Body of pancreas (tissue), 4 donors: Measurements from ENCODE around the gene KLHL8. TPM values are rescaled to one million over a fixed set of nuclear protein-coding genes. Genes with fewer than 3 reads are reported as not detected.

Experiments
- ATAC-seq: fragments of 150-250 bp; one replicate; pipeline ENCODE4 v1.9.1; 2016
- DNase-seq, 4 donors: peaks; one replicate each; pipeline ENCODE4 v3.0.0-alpha.2; 2019
- H3K27ac ChIP-seq, 4 donors: fragments of 200-600 bp; sonication (generic); 1 replicate in 3 of 4; 2 replicates in 1 of 4; pipeline versions ENCODE4 v1.5.1 to v1.6.1; 2016 to 2019; ENCODE audit warnings: mild to moderate bottlenecking in 1 of 4, mixed read lengths in 1 of 4, moderate library complexity in 1 of 4
- H3K27me3 ChIP-seq, 2 donors: fragments of 200-600 bp; sonication (generic); one replicate each; pipeline ENCODE4 v1.6.0; 2016; ENCODE audit warnings: mild to moderate bottlenecking in 1 of 2
- H3K36me3 ChIP-seq, 2 donors: fragments of 200-600 bp; sonication (generic); replicated peaks in 1 of 2; 2 replicates each; pipeline ENCODE4 v1.5.1; 2016; ENCODE audit warnings: low read depth in 2 of 2; ENCODE audit not compliant: insufficient read depth in 1 of 2
- H3K4me1 ChIP-seq: fragments of 200-600 bp; sonication (generic); one replicate; pipeline ENCODE4 v1.6.0; 2016
- H3K4me3 ChIP-seq, 2 donors: fragments of 200-600 bp; sonication (generic); 1 replicate in 1 of 2; 2 replicates in 1 of 2; pipeline ENCODE4 v1.5.1; 2016 to 2019
- H3K9me3 ChIP-seq, 3 donors: fragments of 200-600 bp; sonication (generic); 1 replicate in 2 of 3; 2 replicates in 1 of 3; pipeline ENCODE4 v1.5.1; 2016
- POLR2A ChIP-seq, 3 donors: fragments of 450-650 bp; IDR thresholded peaks; one replicate each; pipeline ENCODE4 v1.6.1; 2016; ENCODE audit warnings: antibody characterized with exemption in 3 of 3, mild to moderate bottlenecking in 2 of 3
- WGBS, 2 donors: methylation state at CpG; one replicate each; pipeline ENCODE4 v1.1.5; 2017; 5-methylcytosine and 5-hydroxymethylcytosine counted together
- intact Hi-C: fragments of 100-400 bp; cut with DNase I; formaldehyde crosslinking; loops from one replicate; pipeline ENCODE4 v1.15.1; 2023
- total RNA-seq, 2 donors: library from RNA; depleted of rRNA; stranded (reverse); fragments of >200 nt; gene quantifications; one replicate each; pipeline ENCODE4 v1.1.0, GENCODE V29; 2016
- TF ChIP-seq, protein P1 (sequence below), 7 experiments: fragments of 450-650 bp in 4 of 7; fragments of 200-600 bp in 3 of 7; sonication (generic) in 3 of 7; IDR thresholded peaks; one replicate each; pipeline ENCODE4 v1.5.1; 2016 to 2019; ENCODE audit warnings: antibody characterized with exemption in 7 of 7

Gene KLHL8
- total RNA-seq, 2 donors from 2014 or later = 4.4 to 9.9 TPM

DNA sequence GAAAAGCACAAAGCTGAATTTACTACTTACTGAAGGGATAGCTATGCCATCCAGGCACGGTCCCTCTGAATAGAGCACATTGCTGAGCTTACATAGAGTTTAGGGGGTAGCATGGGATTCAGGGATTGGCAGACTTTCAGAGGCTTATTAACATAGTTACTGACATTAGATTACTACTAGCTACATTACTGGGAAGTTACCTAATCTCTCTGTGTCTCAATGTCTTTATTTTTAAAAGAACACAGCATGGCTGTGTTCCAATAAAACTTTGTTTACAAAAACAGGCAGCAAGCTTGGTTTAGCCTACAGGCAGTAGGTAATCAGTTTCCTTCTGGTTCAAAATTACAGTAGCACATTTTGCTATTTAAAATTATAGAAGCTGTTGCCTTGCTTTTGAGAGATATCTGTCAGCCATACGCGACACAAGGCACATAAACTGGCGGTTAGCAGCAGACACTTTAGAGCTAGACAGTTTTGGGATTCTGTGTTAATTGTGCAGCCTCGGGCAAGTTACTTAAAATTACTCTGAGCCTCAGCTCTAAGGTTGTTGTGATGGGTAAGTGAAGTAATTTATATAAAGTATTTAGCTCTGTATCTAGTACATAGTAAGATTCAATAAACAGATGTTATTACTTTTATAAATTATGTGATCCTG, 6.9 kb downstream of the KLHL8 start:
- TF ChIP-seq, protein P1, sequence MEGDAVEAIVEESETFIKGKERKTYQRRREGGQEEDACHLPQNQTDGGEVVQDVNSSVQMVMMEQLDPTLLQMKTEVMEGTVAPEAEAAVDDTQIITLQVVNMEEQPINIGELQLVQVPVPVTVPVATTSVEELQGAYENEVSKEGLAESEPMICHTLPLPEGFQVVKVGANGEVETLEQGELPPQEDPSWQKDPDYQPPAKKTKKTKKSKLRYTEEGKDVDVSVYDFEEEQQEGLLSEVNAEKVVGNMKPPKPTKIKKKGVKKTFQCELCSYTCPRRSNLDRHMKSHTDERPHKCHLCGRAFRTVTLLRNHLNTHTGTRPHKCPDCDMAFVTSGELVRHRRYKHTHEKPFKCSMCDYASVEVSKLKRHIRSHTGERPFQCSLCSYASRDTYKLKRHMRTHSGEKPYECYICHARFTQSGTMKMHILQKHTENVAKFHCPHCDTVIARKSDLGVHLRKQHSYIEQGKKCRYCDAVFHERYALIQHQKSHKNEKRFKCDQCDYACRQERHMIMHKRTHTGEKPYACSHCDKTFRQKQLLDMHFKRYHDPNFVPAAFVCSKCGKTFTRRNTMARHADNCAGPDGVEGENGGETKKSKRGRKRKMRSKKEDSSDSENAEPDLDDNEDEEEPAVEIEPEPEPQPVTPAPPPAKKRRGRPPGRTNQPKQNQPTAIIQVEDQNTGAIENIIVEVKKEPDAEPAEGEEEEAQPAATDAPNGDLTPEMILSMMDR (IDR thresholded peaks at IDR 0.05) = no peak
- TF ChIP-seq POLR2A (IDR thresholded peaks at IDR 0.05) = no peak
- no peaks in the 10 kb centered on the region for H3K36me3 ChIP-seq
- H3K9me3 ChIP-seq = no peaks in the 10 kb centered on the region
- WGBS, 2 donors = 84 to 87% methylated on average over 5 of the region's 5 CpGs
- ATAC-seq (peak; percentile 33), DNase-seq (no peak)
- no peak overlapping the region for H3K4me3 ChIP-seq
- intact Hi-C loops = no loop called here
- H3K4me1 ChIP-seq = peaks cover 15% of the 10 kb centered on the region
- no peak overlapping the region for H3K27ac ChIP-seq
- H3K27me3 ChIP-seq = no peaks in the 10 kb centered on the region

- WGBS, 2 donors = 75 to 76% methylated on average over 5 of the region's 5 CpGs
- Histone ChIP-seq H3K27me3 (no peaks in the 10 kb centered on the region), H3K4me1 (peaks cover 15% of the 10 kb centered on the region), H3K27ac (no peak overlapping the region), H3K9me3 (no peaks in the 10 kb centered on the region), H3K36me3 (no peaks in the 10 kb centered on the region), H3K4me3 (no peak overlapping the region)
- no peak for ATAC-seq
- no peak for DNase-seq
- no peak for TF ChIP-seq POLR2A (IDR thresholded peaks at IDR 0.05)
- TF ChIP-seq, protein P1 (IDR thresholded peaks at IDR 0.05) = no peak
- intact Hi-C loops = no loop called here
Measured at GRCh38 chr4:87211249-87211952, 9.0 kb downstream of the KLHL8 start.

DNA sequence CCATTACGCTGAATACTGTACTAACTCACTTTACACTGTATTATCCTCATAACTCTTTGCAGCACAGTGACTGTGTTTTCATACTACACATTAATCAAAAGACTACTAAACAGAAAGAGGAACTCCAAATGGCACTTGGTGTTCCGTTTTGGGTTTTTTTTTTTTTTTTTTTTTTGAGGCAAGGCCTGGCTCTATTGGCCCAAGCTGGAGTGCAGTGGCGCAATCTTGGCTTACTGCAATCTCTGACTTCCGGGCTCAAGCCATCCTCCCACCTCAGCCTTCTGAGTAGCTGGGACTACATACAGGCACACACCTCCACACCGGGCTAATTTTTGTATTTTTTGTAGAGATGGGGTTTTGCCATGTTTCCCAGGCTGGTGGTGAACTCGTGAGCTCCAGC, 10.7 kb downstream of the KLHL8 start:
- DNase-seq (peak in 1 of 4 donors; percentile 65), ATAC-seq (no peak)
- peaks cover 15% of the 10 kb centered on the region for H3K4me1 ChIP-seq
- 64 to 69% methylated on average over 5 to 6 of the region's 6 CpGs for WGBS, 2 donors
- no peaks in the 10 kb centered on the region for H3K36me3 ChIP-seq
- TF ChIP-seq POLR2A (IDR thresholded peaks at IDR 0.05) = no peak
- TF ChIP-seq, protein P1 (IDR thresholded peaks at IDR 0.05) = no peak
- intact Hi-C loops = no loop called here
- peak overlapping the region in 1 of 4 donors; percentile 35 for H3K27ac ChIP-seq
- H3K9me3 ChIP-seq = no peaks in the 10 kb centered on the region
- H3K27me3 ChIP-seq = no peaks in the 10 kb centered on the region
- no peak overlapping the region for H3K4me3 ChIP-seq

GRCh38 chr4:87209182-87209581, 11.2 kb downstream of the KLHL8 start:
- no peaks in the 10 kb centered on the region for H3K36me3 ChIP-seq
- ATAC-seq (no peak), DNase-seq (no peak)
- intact Hi-C loops = no loop called here
- no peaks in the 10 kb centered on the region for H3K9me3 ChIP-seq
- no peaks in the 10 kb centered on the region for H3K27me3 ChIP-seq
- 73 to 88% methylated on average over 3 of the region's 3 CpGs for WGBS, 2 donors
- H3K27ac ChIP-seq = peak overlapping the region in 1 of 4 donors; percentile 35
- H3K4me3 ChIP-seq = no peak overlapping the region
- H3K4me1 ChIP-seq = peaks cover 15% of the 10 kb centered on the region
- no peak for TF ChIP-seq POLR2A (IDR thresholded peaks at IDR 0.05)
- TF ChIP-seq, protein P1 (IDR thresholded peaks at IDR 0.05) = no peak
